ENCODE measurements around the gene PPP1CA. TPM values are rescaled to one million over a fixed set of nuclear protein-coding genes. Genes with fewer than 3 reads are reported as not detected.

The PPP1CA gene
- total and polyA plus RNA-seq, 4 donors, result 62.4 to 92.9 (median 75.9) TPM

DNA sequence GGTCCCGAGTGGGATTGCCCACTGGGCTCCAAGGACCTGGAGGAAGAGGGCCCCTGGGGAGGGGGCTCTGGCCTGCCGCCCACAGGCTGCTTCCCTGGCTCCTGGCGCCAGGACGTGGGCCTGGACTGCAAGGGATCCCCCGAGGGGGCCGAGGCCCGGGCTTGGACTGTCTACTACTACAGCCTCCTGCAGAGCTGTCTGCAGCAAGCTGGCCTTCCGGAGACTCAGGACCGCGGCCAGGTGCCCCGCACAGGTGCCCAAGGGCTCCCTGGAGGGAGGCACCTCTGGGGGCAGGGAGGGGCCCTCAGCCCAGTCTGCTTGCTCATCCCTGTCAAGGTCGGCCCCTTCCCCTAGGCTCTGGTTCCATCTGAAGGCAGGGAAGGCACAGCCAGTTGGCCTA is 15.8 kb upstream of the PPP1CA start:
- no peaks in the 10 kb centered on the region for H3K9me3 ChIP-seq (ENCODE audit: control insufficient read depth in 4 of 4, low read length in 3 of 4)
- H3K9ac ChIP-seq (ENCODE audit: low read depth in 1 of 2, low read length in 2 of 2), result no peak overlapping the region
- H3K27ac ChIP-seq (ENCODE audit: low read depth in 1 of 2, low read length in 2 of 2), result no peak overlapping the region
- peaks cover 21 to 38% (median 28%) of the 10 kb centered on the region in 4 donors for H3K4me1 ChIP-seq (ENCODE audit: control insufficient read depth in 4 of 4, insufficient read depth in 4 of 4, low read length in 3 of 4)
- H3K36me3 ChIP-seq (ENCODE audit: control insufficient read depth in 4 of 4, insufficient read depth in 3 of 4, low read depth in 1 of 4, low read length in 3 of 4), result no peaks in the 10 kb centered on the region
- TF ChIP-seq HNF4G (IDR thresholded peaks at IDR 0.05) (no peak), SP1 (IDR thresholded peaks at IDR 0.05) (no peak), HNF4A (conservative IDR thresholded peaks at IDR 0.05) (no peak), RXRA (IDR thresholded peaks at IDR 0.05) (no peak), YY1 (IDR thresholded peaks at IDR 0.05) (no peak), ZBTB33 (IDR thresholded peaks at IDR 0.05) (no peak), EGR1 (IDR thresholded peaks at IDR 0.05; ENCODE audit: low read depth in 2 of 2) (no peak), JUND (IDR thresholded peaks at IDR 0.05) (no peak), CTCF (IDR thresholded peaks at IDR 0.05; ENCODE audit: low read depth, low read length, missing input control) (no peak), GABPA (IDR thresholded peaks at IDR 0.05 in 1 of 2, conservative IDR thresholded peaks at IDR 0.05 in 1 of 2) (no peak), RAD21 (IDR thresholded peaks at IDR 0.05) (no peak), FOXA1 (IDR thresholded peaks at IDR 0.05) (no peak), FOXA2 (IDR thresholded peaks at IDR 0.05) (no peak), TAF1 (conservative IDR thresholded peaks at IDR 0.05) (no peak)
- TF ChIP-seq, protein P1, sequence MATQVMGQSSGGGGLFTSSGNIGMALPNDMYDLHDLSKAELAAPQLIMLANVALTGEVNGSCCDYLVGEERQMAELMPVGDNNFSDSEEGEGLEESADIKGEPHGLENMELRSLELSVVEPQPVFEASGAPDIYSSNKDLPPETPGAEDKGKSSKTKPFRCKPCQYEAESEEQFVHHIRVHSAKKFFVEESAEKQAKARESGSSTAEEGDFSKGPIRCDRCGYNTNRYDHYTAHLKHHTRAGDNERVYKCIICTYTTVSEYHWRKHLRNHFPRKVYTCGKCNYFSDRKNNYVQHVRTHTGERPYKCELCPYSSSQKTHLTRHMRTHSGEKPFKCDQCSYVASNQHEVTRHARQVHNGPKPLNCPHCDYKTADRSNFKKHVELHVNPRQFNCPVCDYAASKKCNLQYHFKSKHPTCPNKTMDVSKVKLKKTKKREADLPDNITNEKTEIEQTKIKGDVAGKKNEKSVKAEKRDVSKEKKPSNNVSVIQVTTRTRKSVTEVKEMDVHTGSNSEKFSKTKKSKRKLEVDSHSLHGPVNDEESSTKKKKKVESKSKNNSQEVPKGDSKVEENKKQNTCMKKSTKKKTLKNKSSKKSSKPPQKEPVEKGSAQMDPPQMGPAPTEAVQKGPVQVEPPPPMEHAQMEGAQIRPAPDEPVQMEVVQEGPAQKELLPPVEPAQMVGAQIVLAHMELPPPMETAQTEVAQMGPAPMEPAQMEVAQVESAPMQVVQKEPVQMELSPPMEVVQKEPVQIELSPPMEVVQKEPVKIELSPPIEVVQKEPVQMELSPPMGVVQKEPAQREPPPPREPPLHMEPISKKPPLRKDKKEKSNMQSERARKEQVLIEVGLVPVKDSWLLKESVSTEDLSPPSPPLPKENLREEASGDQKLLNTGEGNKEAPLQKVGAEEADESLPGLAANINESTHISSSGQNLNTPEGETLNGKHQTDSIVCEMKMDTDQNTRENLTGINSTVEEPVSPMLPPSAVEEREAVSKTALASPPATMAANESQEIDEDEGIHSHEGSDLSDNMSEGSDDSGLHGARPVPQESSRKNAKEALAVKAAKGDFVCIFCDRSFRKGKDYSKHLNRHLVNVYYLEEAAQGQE (IDR thresholded peaks at IDR 0.05), result no peak
- TF ChIP-seq, protein P2, sequence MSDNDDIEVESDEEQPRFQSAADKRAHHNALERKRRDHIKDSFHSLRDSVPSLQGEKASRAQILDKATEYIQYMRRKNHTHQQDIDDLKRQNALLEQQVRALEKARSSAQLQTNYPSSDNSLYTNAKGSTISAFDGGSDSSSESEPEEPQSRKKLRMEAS (IDR thresholded peaks at IDR 0.05), result no peak
- TF ChIP-seq, protein P3, sequence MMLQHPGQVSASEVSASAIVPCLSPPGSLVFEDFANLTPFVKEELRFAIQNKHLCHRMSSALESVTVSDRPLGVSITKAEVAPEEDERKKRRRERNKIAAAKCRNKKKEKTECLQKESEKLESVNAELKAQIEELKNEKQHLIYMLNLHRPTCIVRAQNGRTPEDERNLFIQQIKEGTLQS (IDR thresholded peaks at IDR 0.05), result no peak
- no peak overlapping the region for H3K4me3 ChIP-seq (ENCODE audit: low read depth in 1 of 3, low read length in 3 of 3)
- H3K27me3 ChIP-seq (ENCODE audit: control insufficient read depth in 4 of 4, insufficient read depth in 4 of 4, low read length in 3 of 4), result no peaks in the 10 kb centered on the region
- 92% methylated on average over 12 of the region's 12 CpGs for WGBS
- no peak for DNase-seq (ENCODE audit: low spot score)

Data from liver (tissue), 9 donors.